ENCODE results near the gene HOTAIR.

Gene HOTAIR

DNA sequence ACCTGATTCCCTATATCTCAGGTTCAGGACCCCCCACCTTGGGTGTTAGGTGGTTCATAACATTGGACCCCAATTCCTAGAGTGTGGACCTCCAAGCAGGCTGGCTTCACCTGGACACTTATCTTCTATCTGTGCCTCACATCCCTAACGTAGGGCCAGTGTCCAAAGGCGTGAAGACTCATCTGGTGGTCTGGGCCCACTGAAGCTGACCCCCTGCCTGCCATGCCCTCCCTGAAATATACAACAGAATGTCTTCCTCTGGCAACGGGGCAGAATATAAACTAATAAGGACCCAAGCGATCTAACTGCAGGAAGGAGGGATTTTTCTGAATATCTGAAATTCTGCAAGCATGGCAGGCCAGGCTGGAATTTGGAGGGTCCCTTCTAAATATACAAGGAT lies 30.5 kb downstream of the HOTAIR start:
- no peak for DNase-seq (ENCODE audit: low read depth)

DNA sequence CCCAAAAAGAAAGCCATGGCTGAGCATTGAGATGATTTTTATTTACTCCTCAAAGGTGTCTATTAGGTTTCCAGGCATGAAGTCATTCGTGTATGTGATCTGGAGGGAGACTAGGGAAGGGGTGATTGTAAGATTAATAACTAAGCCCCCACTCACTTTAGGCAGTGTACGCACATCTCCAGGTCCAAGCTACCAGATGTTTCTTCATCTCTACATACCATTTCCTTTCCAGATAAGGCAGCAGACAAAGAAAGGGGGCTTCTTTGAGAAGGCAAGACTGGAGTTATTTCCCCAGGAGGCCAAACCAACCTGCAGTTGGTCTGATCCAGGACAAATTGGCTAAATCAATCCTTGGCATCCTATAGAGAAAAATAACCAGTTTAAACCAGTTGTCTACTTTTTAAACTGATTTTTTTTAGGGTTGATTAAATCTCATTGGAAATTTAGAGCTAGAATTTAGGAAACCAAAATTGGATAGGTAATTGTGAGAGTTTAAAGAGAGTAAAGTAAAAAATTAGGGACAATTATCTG lies 32.2 kb downstream of the HOTAIR start:
- no peak for DNase-seq (ENCODE audit: low read depth)

DNA sequence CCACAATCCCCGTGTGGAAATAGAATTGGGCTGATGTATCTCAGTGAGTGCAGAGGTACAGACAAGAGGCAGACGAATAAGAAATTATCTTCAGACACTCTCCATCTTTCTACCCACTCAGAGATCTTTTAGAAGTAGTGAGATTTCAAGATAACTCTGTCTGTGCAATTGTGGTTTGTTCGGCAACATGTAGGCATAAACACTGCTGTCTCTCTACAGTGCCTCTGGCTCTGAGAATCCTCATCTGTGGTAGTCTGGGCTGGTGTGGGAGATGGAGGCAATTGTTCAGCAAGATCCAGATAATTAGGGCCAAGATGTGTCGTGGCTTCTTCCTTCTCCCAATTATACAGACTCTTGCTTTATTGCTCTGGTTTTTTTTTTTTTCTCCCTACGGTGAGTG lies 33.0 kb downstream of the HOTAIR start:
- DNase-seq (ENCODE audit: low read depth), result no peak

DNA sequence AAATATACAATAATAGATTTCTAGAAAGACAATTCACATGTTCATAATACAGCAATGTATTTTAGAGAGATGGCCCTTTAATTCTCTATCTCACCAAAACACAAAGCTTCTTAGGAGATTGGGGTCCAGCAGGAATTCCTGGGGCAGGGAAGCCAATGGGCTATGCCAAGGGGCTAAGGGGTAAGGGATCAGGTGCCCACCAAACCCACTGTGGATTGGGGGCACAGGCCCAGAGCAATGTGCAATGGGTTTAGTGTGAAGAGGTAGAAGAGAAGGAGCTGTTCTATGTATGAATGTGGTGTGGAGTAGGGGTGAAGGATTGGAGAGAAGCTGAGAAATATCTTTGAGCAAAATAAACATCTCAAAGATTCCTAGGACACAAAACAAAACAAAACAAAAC lies 33.6 kb downstream of the HOTAIR start:
- DNase-seq (ENCODE audit: low read depth), result no peak

DNA sequence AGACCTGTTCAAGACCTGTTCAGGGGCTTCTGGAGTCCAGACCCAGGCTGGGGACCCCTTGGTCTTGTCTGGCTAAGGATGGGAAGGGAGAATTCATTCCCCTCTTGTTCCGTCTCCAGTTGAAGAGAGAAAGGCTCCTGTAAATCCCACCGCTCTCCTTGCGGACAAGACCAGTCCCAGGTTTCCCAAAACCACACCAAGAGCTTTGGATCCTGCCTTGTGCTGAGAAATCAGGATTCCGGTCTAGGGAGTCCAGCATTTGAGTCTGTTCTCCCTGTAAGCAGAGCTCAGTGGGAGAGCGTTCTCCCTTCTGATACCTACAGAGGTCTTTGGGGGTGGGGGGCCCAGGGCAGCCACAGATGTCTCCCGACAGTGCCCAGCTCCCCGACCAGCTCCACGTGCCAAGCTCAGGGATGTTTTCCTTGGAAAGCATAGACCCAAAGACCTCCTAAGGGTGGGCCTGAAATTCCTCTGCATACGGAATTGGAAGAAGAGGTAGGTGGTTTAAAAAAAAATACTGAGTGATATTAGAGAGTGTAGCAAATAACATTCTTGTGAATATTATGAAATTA lies 34.2 kb downstream of the HOTAIR start:
- no peak for DNase-seq (ENCODE audit: low read depth)

DNA sequence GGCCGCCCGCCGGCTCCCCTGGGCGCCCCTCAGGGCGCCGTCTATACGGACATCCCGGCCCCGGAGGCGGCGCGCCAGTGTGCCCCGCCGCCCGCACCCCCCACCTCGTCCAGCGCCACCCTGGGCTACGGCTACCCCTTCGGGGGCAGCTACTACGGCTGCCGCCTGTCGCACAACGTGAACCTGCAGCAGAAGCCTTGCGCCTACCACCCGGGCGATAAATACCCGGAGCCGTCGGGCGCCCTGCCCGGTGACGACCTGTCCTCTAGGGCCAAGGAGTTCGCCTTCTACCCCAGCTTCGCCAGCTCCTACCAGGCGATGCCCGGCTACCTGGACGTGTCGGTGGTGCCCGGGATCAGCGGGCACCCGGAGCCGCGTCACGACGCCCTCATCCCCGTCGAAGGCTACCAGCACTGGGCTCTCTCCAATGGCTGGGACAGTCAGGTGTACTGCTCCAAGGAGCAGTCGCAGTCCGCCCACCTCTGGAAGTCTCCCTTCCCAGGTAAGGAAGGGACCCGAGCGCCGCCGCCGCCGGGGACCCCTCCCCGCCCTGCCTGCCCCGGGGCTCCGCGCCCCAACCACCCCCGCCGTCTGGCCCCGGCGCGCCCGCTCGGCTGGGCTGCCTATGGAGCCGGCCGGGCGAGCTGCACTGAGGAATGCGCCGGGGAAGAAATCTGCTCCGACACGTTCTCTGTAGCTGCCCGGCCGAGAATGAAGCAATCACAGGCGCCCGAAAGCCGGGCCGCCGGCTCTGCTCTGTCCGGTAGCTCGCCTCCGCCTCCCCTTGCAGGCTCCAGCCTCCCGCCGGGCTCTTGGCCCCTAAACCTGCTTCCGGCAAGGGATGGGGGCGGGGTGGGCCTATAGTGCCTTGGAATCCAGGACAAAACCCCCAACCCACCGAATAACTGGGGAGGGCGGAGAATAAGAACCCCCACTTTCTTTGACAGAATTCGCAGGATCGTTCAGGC lies 35.3 kb downstream of the HOTAIR start:
- no peak for DNase-seq (ENCODE audit: low read depth)

DNA sequence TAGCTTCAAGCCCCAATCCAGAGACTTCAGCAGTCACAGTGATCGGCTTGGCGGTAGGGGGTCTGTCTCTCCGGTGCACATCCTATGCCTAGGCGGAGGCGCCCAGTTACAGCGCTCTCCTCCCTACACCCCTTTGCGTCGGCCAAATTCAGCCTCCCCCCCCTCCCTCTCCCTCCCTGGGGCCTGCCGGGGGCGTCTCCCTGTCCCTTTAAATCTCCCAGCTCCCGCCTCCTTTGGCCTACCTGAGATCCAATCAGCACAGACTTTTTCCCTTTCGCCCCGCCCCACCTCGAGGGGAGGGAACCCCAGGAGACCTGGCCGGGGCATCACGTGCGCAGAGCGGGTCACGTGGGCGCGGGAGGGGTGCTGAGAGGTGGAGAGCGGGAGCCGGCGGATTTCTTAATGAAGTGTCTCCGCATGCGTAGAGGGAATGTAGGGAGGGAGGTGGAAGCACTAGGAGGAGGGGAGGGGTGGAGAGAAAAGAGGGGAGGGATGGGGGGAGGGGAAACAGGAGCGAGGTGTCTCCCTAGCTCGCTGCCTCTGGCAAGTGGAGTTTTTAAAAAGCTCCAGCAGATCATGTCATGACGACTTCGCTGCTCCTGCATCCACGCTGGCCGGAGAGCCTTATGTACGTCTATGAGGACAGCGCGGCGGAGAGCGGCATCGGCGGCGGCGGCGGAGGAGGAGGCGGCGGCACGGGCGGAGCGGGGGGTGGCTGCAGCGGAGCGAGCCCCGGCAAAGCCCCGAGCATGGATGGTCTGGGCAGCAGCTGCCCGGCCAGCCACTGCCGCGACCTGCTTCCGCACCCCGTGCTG lies 36.2 kb downstream of the HOTAIR start, which contains the start of gene HOXC13:
HOXC13 (plus strand) TSS at position 506 of the 815 bp plus-strand sequence; CDS start at position 582, 76 bp downstream.
- peak; percentile 22 for DNase-seq (ENCODE audit: low read depth)

DNA sequence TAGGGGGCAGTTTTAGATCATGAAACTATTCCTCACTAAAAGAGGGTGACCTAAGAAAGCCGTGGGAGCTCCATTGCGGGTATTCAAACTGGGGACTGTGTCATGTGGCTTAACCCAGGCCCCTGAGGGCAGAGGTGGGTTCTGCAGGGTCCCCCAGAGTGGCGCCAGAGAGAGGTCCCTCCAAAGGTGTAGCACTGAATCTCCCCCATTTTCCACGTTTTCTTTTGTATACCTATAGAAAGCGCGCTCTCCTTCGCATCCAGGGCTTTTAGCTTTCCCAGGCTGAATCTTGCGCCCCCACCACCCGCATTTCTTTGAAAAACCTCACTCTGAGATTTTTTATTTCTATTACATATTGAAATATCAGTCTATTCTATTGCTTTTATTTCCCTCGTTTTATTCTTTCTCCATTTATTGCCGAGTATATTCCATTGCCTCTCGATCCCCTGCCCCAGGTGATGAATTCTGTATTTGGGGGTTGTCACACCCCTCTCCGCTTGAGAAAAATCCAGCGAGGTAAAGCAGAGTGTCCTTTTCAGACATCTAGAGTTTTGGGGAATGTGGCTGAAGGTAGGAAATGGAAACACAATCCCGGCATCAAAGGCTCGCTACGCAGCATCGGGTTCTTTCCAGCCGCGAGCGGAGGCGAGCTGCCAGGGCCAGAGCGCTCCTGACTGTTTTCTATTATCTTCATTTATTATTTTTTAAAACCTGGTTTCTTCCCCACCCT lies 37.0 kb downstream of the HOTAIR start:
- DNase-seq (ENCODE audit: low read depth), result no peak

DNA sequence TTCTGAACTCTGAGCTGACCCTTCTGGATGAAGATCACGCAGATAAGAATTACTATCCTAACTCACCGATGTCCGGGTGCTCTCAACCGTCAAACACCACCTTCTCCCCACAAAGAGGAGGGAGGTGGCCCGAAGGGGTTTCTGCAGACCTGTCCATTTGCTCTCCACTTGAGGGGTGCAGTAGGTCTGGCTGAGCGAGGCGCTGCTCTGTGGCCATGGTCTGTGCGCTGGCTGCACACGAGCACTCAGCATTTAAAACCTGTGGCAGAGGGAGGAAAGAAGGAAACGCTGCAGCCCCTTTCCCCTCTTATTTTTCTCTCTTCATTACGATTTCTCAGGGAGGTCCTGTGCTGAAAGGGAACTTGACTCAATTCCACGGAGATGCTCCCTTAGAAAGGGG lies 37.7 kb downstream of the HOTAIR start:
- no peak for DNase-seq (ENCODE audit: low read depth)

DNA sequence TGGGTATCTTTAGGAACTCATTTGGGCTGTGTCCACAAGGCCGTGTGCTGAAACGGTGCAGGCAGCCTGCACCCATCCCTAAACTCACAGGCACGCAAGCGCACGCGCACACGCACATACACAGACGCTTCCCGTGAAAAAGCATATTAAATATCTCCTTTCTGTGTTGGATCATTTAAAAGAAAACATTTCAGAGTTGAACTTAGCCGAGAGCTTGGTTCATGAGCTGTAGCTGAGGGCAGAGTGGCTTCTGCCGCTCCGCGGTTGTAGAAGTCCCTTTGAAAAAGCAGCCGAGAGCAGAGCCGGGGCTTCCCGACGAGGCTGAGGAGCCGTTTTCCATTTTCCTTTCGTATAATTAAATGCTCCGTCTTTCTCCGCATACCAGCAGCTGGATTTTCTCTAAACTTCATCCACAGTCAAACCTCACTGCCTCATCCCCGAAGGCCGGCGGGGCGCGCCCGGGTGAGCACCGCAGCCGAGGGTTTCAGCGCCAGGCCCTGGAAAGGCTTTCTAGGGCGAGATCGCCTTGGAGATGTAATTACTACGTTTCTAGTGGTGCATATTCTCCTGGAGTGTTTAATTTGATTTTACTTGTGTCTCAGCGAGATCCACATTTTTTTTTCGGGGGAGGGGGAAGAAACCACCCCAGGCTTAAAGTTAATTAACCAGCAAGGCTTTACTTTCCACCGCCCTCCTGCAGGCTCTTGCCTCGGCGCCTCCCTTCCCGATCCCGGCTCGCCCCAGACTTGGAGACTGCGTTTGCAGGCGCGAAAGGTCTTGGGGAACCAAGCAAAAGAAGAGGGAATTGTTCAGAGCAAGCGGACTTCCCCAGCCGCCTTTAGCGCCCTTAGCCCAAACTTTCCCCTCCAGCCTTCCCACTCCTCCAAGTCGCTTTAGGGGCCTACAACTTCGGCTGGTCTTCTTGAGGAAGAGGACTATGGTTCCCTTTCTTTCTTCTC lies 39.1 kb downstream of the HOTAIR start:
- no peak for DNase-seq (ENCODE audit: low read depth)

DNA sequence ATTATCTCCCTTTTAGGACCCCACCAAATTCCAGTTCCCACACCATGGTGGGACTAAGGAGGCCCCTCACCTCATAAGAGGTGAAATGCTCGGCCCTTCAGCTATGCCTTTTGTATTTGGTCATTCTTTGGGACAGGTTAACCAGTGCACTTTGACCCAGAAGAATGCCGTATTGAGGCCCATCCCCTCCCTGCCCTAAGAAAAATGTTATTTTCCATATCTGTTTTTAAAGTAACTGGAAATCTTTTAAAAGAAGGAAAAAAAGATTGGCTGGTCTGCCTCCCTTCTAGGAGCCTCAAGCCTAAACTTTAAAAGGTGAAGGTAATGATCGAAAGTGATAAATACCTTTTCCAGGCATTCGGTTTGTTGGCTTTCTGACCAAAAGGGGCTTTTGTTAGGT lies 41.8 kb downstream of the HOTAIR start:
- no peak for DNase-seq (ENCODE audit: low read depth)

DNA sequence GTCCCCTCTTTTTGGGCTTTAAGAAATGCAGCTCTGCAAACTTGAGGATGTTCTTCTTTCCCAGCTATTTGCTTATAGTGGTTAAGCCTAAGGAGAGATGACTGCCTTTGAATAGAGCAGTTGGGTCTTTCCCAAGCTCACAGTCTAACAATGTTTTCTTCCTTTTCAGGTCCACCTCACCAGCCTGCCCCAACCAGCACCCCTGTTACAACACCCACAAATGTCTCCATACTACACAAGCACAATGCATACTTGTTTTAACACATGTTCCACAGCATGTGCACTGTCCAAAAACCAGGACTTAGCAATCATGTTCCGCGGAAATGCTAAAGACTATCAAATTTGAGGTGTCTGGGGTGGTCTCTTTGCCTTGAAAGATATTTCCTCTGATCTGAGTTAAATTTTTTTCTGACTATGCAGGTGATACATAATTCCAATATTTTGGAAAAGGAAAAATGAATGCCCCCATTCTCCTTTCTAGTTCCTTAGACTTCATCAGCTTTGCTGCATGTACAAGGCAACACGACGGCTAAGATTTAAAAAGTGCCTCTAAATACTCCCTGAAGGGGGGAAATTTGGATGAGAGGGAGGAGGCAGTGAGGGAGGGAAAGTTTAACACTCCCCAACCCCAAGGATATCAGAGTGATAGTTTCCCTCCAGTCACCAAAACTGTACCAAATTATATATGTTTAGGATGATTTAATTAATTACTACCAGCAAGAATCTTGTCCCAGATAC lies 42.7 kb downstream of the HOTAIR start:
- no peak for DNase-seq (ENCODE audit: low read depth)

DNA sequence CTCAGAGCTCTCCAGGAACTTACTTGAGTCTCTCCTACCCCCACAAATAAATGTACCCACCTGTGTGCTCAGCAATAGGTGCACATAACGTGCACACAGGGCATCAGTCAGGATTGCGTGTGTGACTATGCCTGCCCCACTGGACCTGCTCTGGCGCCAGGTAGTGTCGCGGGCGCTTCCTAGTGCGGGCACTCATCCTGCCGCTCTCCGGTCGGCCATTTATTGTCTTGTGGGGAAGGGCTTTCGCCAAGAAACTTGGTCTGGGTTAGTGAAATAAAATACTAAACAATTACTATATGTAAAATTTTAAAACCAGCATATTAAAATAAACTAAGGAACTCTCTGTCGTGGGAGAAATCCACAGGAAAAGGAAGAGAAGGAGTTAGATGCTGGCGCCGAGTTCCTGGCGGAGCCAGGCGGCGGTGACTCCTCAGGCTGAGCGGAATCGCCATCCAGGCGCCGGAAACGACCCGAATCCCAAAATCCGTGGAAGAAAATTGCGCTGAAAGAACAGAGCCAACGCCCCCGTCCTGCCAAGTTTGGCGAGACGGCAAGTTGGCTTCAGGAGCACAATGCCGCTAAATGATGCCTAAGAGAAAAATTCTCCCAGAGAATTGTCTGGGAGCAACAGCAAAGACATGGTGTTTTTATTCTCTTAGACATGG lies 44.0 kb downstream of the HOTAIR start:
- no peak for DNase-seq (ENCODE audit: low read depth)

DNA sequence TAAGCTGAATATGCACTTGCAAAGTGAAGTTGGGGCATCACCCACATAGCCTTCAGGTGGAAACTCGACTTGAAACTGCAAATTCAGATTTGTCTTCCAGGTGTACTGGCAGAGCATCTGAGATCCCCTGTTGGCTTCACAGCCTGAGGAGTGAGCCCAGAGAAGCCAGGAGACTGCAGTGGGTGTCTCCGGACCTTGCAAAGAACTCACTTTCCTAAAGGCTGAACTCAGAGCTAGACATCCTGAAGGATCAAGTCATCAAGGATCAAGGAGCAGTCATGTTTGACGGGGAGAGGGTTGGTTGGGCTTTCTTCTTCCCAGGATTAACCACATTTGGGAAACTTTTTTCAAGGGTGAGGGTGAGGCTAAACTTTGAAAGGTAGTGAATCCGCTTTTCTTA lies 45.2 kb downstream of the HOTAIR start:
- DNase-seq (ENCODE audit: low read depth), result no peak

DNA sequence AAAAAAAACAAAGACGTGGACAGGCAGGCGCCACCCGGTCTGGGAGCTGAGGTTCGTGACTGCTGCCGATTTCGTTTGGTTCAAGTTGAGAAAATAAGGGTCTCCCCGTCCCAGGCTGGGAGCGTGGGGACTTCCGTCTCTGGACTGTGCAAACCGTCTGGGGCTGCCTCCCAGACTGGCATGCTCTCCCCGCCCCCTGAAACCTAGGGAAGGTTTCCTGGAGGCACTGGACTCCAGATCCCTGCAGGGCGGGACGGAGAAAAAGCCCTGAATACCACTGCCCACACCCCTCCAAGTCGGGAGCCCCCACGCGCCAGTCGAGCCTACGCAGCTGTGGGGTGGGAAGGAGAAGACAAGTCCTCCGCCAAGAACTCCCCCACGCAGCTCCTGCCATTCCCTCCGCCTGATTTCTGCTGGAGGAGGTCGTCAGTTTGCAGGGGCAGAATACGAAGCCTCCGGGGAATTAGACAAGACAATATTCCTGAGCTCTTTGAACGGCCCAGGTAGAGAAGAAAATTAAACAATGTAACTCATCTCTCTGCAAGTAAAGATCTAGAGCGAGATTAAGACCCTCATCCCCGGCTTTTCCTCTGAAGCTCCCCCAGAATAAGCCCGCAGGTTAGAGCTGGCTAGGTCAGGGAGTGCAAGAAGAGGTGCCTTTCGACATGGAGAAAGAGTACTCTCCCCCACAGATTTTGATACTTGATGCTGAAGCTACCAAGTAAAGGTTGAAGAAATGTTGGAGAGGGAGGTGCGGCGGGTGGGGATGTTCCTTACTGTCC lies 46.5 kb downstream of the HOTAIR start:
- no peak for DNase-seq (ENCODE audit: low read depth)

DNA sequence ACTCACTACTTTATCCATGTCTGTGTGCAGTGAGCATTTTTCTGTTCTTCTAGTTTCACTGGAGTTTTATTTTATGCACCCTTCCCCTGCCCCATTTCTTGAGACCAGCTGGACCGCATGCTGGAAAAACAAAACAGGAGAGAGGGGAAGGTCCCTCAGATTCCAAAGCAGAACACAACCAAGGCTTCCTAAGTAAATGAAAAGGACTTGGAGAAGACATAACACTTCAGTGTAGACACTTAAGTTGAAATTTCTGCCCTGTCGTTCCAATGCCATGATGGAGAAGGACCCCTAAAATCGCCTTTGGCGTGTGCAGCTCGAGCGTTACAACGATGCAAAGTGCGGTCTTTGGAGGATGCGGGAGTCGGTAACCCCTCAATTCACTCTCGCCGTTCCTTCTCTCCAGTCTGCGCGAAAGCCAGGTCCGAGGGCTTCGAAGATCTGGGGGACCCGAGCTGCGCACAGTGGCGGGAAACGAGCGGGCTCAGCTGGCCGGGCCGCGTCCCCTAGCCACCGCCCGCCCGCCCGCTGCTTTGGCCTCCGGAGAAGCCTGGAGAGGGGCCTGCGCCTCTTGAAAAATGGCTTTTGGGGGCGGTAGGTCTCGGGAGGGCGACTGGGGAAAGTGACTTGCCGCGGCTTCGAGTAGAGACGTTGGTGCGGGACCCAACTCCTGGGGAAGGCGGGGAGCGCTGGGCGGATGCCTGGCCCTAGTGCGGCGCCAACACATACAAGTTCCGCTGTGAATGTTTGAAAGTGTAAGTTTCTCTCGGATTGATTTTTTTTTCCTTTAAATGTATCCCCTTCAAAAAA lies 47.3 kb downstream of the HOTAIR start:
- no peak for DNase-seq (ENCODE audit: low read depth)

Data from stimulated activated CD4-positive, alpha-beta T cell treated with anti-CD3 and anti-CD28 coated beads, Interleukin-2, amount 100 ng/mL, for 4 hours (primary cell).